ACHN (cell line): ENCODE measurements around the gene ALDH2.
"Not testable (repeated sequence)": the region's sequence is repeated elsewhere in the genome, so short reads cannot be mapped to it uniquely, and the experiment has no call there.

Source experiments
- DNase-seq: peaks from one replicate; pipeline ENCODE4 v3.0.0-alpha.2; 2015
- in situ Hi-C: cut with HindIII; loops from 2 replicates; pipeline ENCODE4 v1.10.0; 2017; ENCODE audit warnings: low sequenced_read_pairs, low pct_ligation_motif_present, low pct_unique_long_range_greater_than_20kb

The ALDH2 gene

GRCh38 chr12:111816898-111817297, 50.2 kb downstream of the ALDH2 start:
- in situ Hi-C loops, DNase-seq: not testable (repeated sequence)

- DNase-seq = no peak
- in situ Hi-C loops = no loop called here
These were observed 51.6 kb downstream of the ALDH2 start for GRCh38 chr12:111818340-111818739.

DNA sequence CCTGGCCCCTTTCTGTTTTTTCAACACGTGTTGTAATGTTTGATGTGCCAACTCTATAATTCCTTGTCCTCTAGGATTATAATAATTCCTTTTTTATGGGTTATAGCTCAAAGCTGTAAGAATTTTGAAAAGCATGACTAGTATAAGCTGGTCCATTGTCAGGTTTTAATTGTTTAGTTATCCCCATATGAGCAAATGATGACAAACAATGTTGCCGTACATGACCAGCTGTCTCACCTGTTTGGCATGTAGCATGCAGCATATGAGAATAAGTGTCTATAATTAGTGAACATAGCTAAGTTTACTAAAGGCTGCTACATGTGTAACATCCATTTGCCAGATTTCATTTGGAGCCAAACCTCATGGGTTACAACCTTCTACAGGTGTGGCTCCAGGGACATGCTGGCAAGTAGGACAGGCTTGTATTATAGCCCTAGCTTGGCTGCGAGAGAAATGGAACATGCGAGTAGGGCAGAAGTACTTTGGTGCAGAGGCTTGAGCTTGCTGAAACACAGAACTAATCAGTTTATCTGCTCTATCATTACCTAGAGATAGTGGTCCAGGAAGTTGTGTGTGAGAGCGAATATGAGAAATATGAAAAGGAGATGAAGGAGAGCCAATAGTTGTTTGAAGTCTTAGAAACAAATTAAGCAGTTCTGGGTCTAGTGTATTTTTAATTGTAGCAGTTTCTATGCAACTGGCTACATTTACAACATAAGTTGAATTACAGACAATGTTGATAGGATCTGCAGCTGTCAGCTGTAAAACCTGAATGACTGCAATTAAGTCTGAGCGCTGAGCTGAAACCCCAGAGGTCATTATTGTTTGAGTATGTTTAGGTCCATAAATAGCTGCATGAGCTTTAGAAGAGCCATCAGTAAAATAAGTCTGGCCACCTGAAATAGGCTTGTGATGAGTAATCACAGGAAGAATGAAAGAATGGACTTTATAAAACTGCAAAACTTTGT, 52.7 kb downstream of the ALDH2 start:
- in situ Hi-C loops = no loop called here
- no peak for DNase-seq

GRCh38 chr12:111820828-111821227, 54.1 kb downstream of the ALDH2 start:
- DNase-seq, in situ Hi-C loops: not testable (repeated sequence)

DNA sequence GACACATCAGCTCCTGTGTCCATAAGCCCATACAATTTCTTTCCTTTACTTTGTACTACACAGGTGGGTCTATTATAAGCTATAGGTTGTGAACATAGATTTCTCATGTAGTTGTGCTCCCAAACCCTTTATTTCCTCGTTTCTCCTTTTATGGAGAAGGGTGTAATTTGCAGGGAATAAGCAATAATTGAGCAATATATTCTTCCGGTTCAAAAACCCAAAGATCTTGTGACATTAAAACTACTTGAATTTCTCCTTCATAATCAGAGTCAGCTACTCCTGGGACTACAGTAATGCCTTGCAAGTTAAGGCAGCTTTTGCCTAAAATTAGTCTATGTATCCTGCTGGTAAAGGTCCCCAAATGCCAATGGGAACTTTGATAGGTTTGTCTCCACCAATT, 56.2 kb downstream of the ALDH2 start:
- in situ Hi-C loops = no loop called here

GRCh38 chr12:111823891-111824290, 57.2 kb downstream of the ALDH2 start:
- in situ Hi-C loops = no loop called here
- DNase-seq = peak; percentile 25

More for the DNA sequence above, 56.2 kb downstream of the ALDH2 start:
- DNase-seq = no peak

GRCh38 chr12:111824312-111824711, 57.6 kb downstream of the ALDH2 start:
- peak; percentile 28 for DNase-seq
- in situ Hi-C loops = not testable (repeated sequence)

- no peak for DNase-seq
- in situ Hi-C loops = no loop called here
These were observed 58.8 kb downstream of the ALDH2 start for GRCh38 chr12:111825509-111825908.

- DNase-seq = no peak
- in situ Hi-C loops = no loop called here
These were observed 59.6 kb downstream of the ALDH2 start for GRCh38 chr12:111826316-111826715.

GRCh38 chr12:111826992-111827391, 60.3 kb downstream of the ALDH2 start:
- DNase-seq = no peak
- in situ Hi-C loops = no loop called here

- in situ Hi-C loops = no loop called here
- DNase-seq = no peak
These were observed 61.2 kb downstream of the ALDH2 start for GRCh38 chr12:111827907-111828306.

GRCh38 chr12:111828338-111828979, 61.7 kb downstream of the ALDH2 start:
- in situ Hi-C loops = no loop called here

GRCh38 chr12:111829635-111830034, 62.9 kb downstream of the ALDH2 start:
- in situ Hi-C loops, DNase-seq: not testable (repeated sequence)

More at GRCh38 chr12:111828338-111828979, 61.7 kb downstream of the ALDH2 start:
- no peak for DNase-seq

- in situ Hi-C loops, DNase-seq: not testable (repeated sequence)
These were observed 68.1 kb downstream of the ALDH2 start for GRCh38 chr12:111834740-111835386.

GRCh38 chr12:111835531-111836181, 68.9 kb downstream of the ALDH2 start:
- in situ Hi-C loops, DNase-seq: not testable (repeated sequence)

- DNase-seq = no peak
- in situ Hi-C loops = no loop called here
These were observed 71.6 kb downstream of the ALDH2 start for GRCh38 chr12:111838353-111838752.

- in situ Hi-C loops = no loop called here
- DNase-seq = no peak
These were observed 74.1 kb downstream of the ALDH2 start for GRCh38 chr12:111840807-111841206.

- in situ Hi-C loops = no loop called here
- peak; percentile 44 for DNase-seq
These were observed 74.6 kb downstream of the ALDH2 start for GRCh38 chr12:111841236-111841749.
